Measurements from ENCODE around the gene SLC35E2B. TPM values are rescaled to one million over a fixed set of nuclear protein-coding genes. Genes with fewer than 3 reads are reported as not detected.

Gene SLC35E2B
- total RNA-seq, 1 experiment from 2014 or later = 41.7 TPM

DNA sequence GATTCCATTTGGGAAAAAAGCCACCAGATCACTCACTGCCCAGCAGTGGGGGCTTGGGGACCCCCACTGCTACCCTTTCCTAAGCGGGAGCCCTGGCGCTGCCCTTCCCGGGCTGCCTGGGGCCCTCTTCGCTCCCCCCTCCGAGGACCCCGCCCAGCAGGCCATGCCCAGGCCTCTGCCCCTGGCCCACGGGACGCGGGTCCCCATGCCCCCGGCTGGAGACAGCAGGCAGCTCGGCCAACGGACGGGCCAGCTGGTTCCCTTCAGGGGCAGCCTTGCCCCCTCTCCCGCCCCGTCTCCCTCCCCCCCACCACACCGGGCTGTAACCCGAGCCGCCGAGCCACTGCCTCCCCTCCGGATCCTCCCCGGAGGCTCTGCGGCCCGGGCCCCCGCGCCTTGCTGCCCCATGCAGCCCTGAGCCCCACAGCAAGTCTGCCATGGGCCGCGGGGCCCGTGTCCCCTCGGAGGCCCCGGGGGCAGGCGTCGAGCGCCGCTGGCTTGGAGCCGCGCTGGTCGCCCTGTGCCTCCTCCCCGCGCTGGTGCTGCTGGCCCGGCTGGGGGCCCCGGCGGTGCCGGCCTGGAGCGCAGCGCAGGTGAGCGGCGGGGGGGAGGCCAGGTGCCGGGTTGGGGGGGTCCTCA, 60.7 kb downstream of the SLC35E2B start, which contains the start of gene MMP23B:
Gene MMP23B (plus strand): TSS at position 392 of the 639 bp plus-strand sequence. CDS start 46 bp downstream, at position 438.
- H3K9ac ChIP-seq (ENCODE audit: extremely low read depth, insufficient read length, low read length) = no peak within 1 kb of the TSS
- H3K9me3 Mint-ChIP-seq = no peaks in the 10 kb centered on the region
- peak within 1 kb of the TSS; percentile 64 for H3K18ac ChIP-seq (ENCODE audit: insufficient read length, low read depth, low read length)
- no peak within 1 kb of the TSS for H3K56ac ChIP-seq (ENCODE audit: insufficient read length, low read depth, low read length)
- no peak within 1 kb of the TSS for H4K91ac ChIP-seq (ENCODE audit: insufficient read length, low read depth, low read length)
- H3T11ph ChIP-seq (ENCODE audit: low read length) = no peak within 1 kb of the TSS
- no peaks in the 10 kb centered on the region for H3K79me1 ChIP-seq (ENCODE audit: insufficient read depth, low read depth, low read length, poor library complexity, severe bottlenecking)
- H3K36me3 Mint-ChIP-seq (ENCODE audit: insufficient read depth in 1 of 3, low read depth in 3 of 3) = peaks cover 2 to 6% (median 5%) of the 10 kb centered on the region in 3 experiments; a peak in 4 of 7 replicates
- H2AFZ ChIP-seq (ENCODE audit: low read length) = no peak within 1 kb of the TSS
- DNase-seq = peak; percentile 67
- no CpG with 5 or more reads among the region's 48 CpGs for WGBS (ENCODE audit: extremely low coverage, insufficient read length, low lambda C conversion rate)
- no peaks in the 10 kb centered on the region for H3K9me3 ChIP-seq (ENCODE audit: control insufficient read depth, low read depth, low read length)
- no peak within 1 kb of the TSS for H2AK5ac ChIP-seq (ENCODE audit: insufficient read length, low read length)
- H4K8ac ChIP-seq (replicated peaks; ENCODE audit: insufficient read length, low read depth, low read length) = no peak within 1 kb of the TSS
- H2BK5ac ChIP-seq (ENCODE audit: insufficient read length, low read length) = no peak within 1 kb of the TSS
- no peak within 1 kb of the TSS for H2BK20ac ChIP-seq (ENCODE audit: low read depth, low read length, poor library complexity, severe bottlenecking)
- no peaks in the 10 kb centered on the region for H3K4me1 ChIP-seq (ENCODE audit: insufficient read depth, low read length)
- no peak within 1 kb of the TSS for H3K4ac ChIP-seq (ENCODE audit: low read depth, low read length)
- H3K27ac Mint-ChIP-seq = no peak within 1 kb of the TSS
- peaks cover 2% of the 10 kb centered on the region in 2 experiments; a peak in 2 of 4 replicates for H3K4me1 Mint-ChIP-seq
- TF ChIP-seq, protein P1, sequence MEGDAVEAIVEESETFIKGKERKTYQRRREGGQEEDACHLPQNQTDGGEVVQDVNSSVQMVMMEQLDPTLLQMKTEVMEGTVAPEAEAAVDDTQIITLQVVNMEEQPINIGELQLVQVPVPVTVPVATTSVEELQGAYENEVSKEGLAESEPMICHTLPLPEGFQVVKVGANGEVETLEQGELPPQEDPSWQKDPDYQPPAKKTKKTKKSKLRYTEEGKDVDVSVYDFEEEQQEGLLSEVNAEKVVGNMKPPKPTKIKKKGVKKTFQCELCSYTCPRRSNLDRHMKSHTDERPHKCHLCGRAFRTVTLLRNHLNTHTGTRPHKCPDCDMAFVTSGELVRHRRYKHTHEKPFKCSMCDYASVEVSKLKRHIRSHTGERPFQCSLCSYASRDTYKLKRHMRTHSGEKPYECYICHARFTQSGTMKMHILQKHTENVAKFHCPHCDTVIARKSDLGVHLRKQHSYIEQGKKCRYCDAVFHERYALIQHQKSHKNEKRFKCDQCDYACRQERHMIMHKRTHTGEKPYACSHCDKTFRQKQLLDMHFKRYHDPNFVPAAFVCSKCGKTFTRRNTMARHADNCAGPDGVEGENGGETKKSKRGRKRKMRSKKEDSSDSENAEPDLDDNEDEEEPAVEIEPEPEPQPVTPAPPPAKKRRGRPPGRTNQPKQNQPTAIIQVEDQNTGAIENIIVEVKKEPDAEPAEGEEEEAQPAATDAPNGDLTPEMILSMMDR (conservative IDR thresholded peaks at IDR 0.05) = no peak
- H3K4me2 ChIP-seq (ENCODE audit: insufficient read depth, insufficient read length, low read length) = peak within 1 kb of the TSS; percentile 40
- H3K79me2 ChIP-seq (ENCODE audit: insufficient read depth, low read length) = no peaks in the 10 kb centered on the region
- H3K23ac ChIP-seq (ENCODE audit: insufficient read length, low read depth, low read length) = no peak within 1 kb of the TSS
- peaks cover 7% of the 10 kb centered on the region for H3K23me2 ChIP-seq (ENCODE audit: insufficient read length, low read depth, low read length, poor library complexity, severe bottlenecking)
- no peak within 1 kb of the TSS for H3K27ac ChIP-seq (ENCODE audit: insufficient read length, low read depth, low read length)
- H2BK120ac ChIP-seq (ENCODE audit: low read depth, low read length, poor library complexity, severe bottlenecking) = peak within 1 kb of the TSS; percentile 57
- no peaks in the 10 kb centered on the region for H4K20me1 ChIP-seq (ENCODE audit: control insufficient read depth, insufficient read depth, insufficient read length)
- no peak within 1 kb of the TSS for H3K14ac ChIP-seq (ENCODE audit: insufficient read depth, low read length)
- H2BK15ac ChIP-seq (ENCODE audit: low read depth, low read length) = no peak within 1 kb of the TSS
- no peak within 1 kb of the TSS for H2BK12ac ChIP-seq (ENCODE audit: insufficient read length, low read depth, low read length)
- H3K4me3 Mint-ChIP-seq = peak within 1 kb of the TSS; percentile 52 to 75
- peaks cover 12% of the 10 kb centered on the region for H3K27me3 Mint-ChIP-seq (ENCODE audit: low read depth)
- no peak within 1 kb of the TSS for H4K5ac ChIP-seq (ENCODE audit: insufficient read length, low read depth, low read length)
- H3K27me3 ChIP-seq (ENCODE audit: insufficient read depth, low read length) = no peaks in the 10 kb centered on the region; the same call in 1 of the 2 replicates
